IMR-90 (cell line): ENCODE results near the gene GNB1L.

Experiments used
- BHLHE40 ChIP-seq: fragments of 150-350 bp; IDR thresholded peaks from 2 replicates; pipeline ENCODE4 v1.6.1; 2016; ENCODE audit warnings: mild to moderate bottlenecking, low read depth, low read length
- CEBPB ChIP-seq: IDR thresholded peaks from 2 replicates; pipeline ENCODE4 v1.6.1; 2012; ENCODE audit warnings: low read depth, low read length, improper control_type of control experiment
- CHD1 ChIP-seq: IDR thresholded peaks from 2 replicates; pipeline ENCODE4 v1.6.1; 2012; ENCODE audit warnings: low read depth, low read length, improper control_type of control experiment
- CTCF ChIP-seq: conservative IDR thresholded peaks from 2 replicates; pipeline ENCODE4 v1.5.1; 2012; ENCODE audit warnings: mild to moderate bottlenecking, low read depth, low read length, improper control_type of control experiment
- MXI1 ChIP-seq: IDR thresholded peaks from 2 replicates; pipeline ENCODE4 v1.6.1; 2012; ENCODE audit warnings: low read depth, mild to moderate bottlenecking, low read length, moderate library complexity, borderline replicate concordance
- NFE2L2 ChIP-seq: fragments of 150-350 bp; IDR thresholded peaks from 2 replicates; pipeline ENCODE4 v1.6.1; 2016; ENCODE audit warnings: low read depth, mild to moderate bottlenecking, low read length
- POLR2A ChIP-seq: IDR thresholded peaks from 2 replicates; pipeline ENCODE4 v1.6.1; 2012; ENCODE audit warnings: mild to moderate bottlenecking, low read depth, low read length
- RAD21 ChIP-seq: IDR thresholded peaks from 2 replicates; pipeline ENCODE4 v1.6.1; 2012; ENCODE audit warnings: low read length, improper control_type of control experiment
- RCOR1 ChIP-seq: IDR thresholded peaks from 2 replicates; pipeline ENCODE4 v1.6.1; 2012; ENCODE audit warnings: mild to moderate bottlenecking, low read length, improper control_type of control experiment; ENCODE audit not compliant: insufficient replicate concordance
- SMC3 ChIP-seq: fragments of 150-350 bp; IDR thresholded peaks from 2 replicates; pipeline ENCODE4 v1.6.1; 2016; ENCODE audit warnings: low read depth, mild to moderate bottlenecking, antibody characterized with exemption, low read length, moderate library complexity
- USF2 ChIP-seq: fragments of 150-350 bp; IDR thresholded peaks from 2 replicates; pipeline ENCODE4 v1.6.1; 2017; ENCODE audit warnings: mild to moderate bottlenecking, antibody characterized with exemption, low read length, low read depth

DNA sequence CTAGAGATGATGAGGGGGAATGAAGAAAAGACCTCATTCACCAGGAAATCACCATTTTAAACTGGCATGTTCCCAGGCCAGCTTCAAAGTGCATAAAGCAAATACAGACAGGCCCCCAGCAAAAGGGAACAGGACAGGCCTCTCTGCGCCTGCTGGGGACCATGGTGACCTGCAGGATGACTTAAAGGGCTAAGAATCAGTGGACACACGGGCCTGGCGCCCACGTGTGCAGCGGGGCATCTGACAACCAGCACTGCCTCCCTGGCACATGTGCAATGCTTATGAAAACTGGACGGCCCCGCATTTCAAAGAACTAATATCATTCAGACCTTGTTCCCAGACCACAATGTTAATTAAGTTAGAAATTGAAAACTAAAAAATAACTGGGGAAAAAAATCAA, 58.5 kb downstream of the GNB1L start:
- no peak for TF ChIP-seq USF2
- no peak for TF ChIP-seq POLR2A
- TF ChIP-seq CTCF, result no peak
- TF ChIP-seq BHLHE40, result no peak
- TF ChIP-seq RAD21, result no peak
- TF ChIP-seq NFE2L2, result no peak
- TF ChIP-seq MXI1, result no peak
- TF ChIP-seq RCOR1, result no peak
- TF ChIP-seq CEBPB, result no peak
- no peak for TF ChIP-seq CHD1
- TF ChIP-seq SMC3, result no peak
